ENCODE measurements around the gene CUL4B.
"Not testable (repeated sequence)": the region's sequence is repeated elsewhere in the genome, so short reads cannot be mapped to it uniquely, and the experiment has no call there.

CUL4B gene

DNA sequence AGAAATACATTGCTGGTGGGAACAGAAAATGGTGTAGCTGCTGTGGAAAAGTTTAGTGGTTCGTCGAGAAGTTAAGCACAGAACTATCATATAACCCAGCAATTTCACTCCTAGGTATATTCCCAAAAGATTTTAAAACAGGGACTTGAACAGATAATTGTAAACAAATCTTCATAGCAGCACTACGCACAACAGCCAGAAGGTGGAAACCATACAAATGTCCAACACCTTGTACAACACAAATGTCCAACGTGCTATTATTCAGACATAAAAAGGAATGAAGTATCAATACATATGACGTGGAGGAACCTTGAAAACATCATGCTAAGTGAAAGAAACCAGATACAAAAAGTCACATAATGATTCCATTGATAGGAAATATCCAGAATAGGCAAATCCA, 37.9 kb downstream of the CUL4B start:
- no peak for DNase-seq (ENCODE audit: low read depth)

DNA sequence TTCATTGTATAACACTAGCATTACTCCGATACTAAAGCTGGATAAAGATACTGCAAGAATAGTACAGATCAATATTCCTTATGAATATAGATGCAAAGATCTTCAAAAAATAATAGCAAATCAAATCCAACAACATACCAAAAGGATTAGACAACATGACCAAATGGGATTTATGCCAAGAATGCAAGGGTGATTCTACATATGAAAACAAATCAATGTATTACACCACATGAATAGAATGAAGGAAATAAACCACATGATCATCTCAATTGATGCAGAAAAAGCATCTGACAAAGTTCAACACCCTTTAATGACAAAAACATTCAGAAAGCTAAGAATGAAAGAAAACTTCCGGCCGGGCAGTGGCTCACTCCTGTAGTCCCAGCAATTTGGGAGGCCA, 42.8 kb downstream of the CUL4B start:
- DNase-seq (ENCODE audit: low read depth) = peak; percentile 65

DNA sequence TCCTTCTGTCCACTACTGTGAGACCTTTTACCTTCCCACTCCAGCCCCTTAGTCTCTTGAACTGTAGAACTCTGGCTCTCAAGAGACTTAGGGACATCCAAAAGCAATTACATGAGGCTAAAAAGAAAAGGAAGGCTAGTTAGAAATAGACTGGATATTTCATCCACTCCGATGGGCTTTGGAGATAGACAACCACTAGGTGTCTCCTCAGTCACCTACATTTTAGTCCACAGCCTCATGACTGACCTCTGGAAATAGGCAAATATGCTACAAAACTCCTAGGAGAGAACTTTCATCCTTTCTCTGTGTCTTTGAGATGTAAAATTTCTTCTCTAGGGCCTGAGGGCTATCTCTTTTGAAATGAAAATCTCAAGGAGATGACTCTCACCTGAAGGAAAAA, 46.5 kb downstream of the CUL4B start:
- DNase-seq (ENCODE audit: low read depth) = peak; percentile 11

DNA sequence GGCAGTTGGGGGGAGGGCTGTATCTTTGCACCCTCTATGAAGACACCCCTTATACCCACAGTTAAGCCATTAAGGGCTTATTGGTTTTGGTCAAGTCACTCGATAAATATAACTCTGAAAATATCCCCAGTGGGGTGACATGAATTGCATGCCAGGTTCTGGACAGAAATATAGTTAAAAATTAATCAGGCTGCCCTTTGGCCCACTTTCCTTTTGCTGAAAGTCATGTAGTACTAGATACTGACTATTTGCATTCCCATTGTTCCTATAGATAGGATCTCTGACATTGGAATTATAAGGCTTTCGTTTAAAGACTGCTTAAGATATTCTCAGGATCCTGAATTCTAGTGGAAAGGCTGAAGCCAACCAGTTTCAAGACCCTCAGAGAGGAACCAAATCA, 48.1 kb downstream of the CUL4B start:
- no peak for DNase-seq (ENCODE audit: low read depth)

DNA sequence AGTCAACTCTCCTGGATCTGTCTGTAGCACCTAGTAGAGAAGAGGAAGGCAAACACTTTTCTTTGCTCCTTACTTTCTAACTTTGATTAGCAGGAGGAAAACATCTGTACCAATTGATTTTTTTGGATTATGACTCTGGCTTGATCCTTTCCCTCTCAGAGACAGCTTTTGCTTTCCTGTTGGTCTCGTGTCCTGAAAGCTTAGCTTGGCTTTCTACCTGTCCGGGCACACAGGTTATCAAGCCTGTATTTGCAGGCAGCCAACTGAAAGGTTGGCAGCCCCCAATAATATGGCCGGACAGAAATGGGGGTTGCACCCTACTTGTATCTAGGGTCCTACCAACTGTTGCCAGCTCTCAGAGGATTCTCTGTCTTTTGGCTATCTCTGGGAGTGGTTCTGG, 48.5 kb downstream of the CUL4B start:
- DNase-seq (ENCODE audit: low read depth) = no peak

DNA sequence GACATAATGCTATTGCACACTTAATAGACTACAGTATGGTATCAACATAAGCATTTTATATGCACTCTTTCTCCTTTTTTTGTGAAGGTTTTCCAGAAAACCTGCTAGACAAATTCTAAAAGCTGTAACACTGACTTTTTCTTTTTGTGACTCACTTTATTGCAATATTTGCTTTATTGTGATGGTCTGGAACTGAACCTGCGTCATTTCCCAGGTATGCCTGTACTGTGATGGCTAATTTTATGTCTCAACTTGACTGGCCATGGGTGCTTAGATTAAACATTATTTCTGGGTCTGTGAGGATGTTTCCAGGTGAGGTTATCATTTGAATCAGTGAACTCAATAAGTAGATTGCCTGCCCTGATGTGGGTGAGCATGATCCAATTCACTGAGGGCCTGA, 56.2 kb downstream of the CUL4B start:
- DNase-seq (ENCODE audit: low read depth) = no peak

DNA sequence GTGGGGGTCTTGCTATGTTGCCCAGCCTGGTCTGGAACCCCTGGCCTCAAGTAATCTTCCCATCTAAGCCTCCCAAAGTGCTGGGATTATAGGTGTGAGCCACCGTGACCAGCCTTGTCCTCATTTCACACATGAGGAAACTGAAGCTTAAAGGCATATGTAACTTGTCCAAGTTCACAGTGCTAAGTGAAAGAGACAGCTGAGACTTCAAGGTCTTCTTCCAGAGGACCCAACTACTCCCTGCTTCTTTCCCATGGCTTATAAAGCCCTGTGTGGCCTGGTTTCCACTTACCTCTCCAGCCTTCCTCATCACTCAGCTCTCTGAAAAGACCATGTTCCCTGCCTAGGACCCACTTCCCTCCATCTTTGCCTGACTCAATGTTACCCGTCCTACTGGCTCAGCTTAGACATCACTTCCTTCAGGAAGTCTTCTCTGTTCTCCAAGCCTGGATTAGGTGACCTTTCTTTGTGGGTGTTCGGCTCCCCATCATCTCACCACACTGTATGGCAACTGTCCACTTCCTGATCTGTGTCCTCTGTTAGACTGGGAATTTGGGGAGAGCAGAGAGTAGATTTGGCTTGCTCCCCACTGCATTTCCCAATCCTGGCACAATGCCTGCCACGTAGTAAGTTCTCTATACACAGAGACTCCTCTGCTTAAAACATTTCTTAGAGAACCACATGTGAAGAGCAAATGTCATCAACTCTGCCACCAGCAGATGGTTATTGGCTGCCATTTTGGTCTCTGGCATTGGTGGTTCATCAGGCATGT, 61.3 kb downstream of the CUL4B start:
- peak; percentile 34 for DNase-seq (ENCODE audit: low read depth)

DNA sequence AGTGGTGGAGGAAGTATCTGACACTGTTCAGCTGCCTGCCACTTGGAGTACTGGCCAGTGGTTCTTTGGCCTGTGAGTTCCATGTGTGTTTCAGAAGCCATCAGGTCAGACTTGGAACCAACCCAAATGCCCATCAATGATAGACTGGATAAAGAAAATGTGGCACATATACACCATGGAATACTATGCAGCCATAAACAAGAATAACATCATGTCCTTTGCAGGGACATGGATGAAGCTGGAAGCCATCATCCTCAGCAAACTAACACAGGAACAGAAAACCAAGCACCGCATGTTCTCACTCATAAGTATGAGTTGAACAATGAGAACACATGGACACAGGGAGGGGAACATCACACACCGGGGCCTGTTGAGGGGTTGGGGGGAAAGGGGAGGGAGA, 70.6 kb downstream of the CUL4B start:
- DNase-seq (ENCODE audit: low read depth) = not testable (repeated sequence)

DNA sequence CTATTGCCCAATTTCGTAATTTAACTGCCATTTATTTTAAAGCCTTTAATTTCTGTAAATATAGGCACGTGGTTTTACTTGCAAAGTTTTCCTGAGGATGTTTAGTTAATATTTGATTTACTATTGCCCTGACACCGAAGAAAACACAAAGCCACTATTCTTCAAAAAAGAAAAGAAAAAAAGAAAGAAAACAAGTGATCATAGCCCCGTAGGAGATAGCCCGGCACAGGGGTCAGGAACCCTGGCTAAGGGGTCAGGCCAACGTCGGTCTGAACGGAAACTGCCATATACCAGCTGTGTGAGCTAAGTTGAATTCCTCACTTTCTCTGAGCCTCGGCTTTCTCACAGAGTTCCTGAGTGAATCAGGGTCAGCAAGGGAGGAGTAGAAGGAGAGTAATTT, 74.0 kb downstream of the CUL4B start:
- no peak for DNase-seq (ENCODE audit: low read depth)

DNA sequence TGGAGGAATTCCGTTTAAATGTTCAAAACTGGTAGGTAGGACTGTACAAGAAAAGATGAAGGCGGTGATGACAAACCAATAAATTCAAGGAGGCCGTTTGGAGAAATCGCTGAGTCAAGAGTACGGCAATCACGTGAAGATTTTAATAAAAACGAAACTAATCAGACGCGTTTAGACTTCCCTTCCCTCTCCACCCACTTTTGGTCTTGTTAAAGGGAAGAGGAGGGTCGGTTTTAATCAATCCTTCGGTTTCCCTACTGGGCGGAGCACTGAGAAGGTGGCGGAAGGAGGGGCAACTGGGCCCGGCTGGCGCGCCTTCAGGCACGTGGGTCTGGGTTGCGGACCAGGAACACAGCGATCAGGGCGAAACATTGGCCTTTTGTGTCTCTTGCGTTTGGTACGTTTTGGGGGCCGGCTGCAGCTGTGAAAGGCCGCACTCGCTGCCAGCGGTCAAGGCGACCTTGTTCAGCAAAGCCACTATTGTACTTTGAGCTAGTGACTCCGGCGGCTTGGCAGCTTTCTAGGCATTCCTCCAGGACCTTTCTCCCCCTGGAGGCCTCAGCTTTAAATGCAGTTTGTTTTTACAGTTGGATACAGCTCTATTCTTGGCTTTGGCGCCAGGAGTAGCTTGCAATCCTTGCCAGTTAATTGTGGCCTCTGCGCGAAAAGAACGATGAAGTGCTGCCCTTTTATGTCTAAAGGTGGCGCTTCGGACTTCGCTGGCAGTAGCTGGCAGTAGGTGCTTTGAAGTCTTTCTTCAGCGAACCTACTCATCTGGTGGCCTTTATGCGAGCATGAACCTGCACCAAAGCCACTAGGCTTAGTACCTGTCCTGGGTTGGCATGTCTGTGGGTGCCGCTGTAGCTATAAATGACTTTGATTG, 74.9 kb downstream of the CUL4B start:
- peak; percentile 87 for DNase-seq (ENCODE audit: low read depth)

DNA sequence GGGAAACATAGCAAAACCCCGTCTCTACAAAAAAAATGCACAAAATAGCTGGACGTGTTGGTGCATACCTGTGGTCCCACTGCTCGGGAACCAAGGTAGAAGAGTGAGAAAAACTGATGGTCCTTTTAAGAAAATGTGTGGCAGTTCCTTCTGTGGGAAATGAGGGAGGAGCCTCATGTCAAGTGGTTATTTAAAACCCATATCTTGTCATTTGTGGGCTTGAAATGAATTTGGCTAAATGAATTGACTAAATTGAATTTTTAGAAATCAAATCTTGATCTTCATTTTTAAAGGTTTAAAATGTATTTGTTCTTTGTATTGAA, 75.5 kb downstream of the CUL4B start:
- DNase-seq (ENCODE audit: low read depth) = no peak

DNA sequence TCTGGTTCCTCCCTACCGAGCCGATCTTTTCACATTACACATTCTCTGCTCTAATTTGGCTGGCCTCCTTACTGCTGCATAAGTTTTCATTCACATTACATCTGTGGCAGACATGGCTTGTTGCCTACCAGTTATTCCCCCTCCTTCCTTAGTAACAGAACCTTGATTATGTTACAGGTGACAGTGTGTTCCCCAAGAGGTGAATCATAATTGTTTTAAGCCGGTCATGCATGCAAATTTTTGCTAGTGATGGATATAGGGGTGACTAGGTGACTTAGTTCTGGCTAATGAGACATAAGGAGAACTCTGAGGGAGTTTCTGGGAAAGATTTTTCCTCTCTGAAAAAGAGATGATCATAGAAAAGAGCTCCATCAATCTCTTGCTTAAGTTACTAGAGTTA, 83.3 kb downstream of the CUL4B start:
- DNase-seq (ENCODE audit: low read depth) = no peak

DNA sequence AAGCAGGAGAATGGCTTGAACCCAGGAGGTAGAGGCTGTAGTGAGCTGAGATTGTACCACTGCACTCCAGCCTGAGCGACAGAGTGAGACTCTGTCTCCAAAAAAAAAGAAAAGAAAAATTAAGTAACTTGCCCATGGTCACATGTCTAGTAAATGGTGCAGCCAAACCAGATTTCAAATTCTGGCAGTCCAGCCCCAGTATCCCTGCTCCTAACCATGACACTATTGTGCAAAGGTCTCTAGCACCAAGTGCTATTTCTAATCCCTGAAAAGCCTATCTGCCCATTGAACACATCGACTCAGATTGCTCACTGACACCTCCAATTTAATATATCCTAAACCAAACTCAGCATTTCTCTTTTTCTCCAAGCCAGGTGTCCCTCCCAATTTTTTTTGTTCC, 84.0 kb downstream of the CUL4B start:
- no peak for DNase-seq (ENCODE audit: low read depth)

DNA sequence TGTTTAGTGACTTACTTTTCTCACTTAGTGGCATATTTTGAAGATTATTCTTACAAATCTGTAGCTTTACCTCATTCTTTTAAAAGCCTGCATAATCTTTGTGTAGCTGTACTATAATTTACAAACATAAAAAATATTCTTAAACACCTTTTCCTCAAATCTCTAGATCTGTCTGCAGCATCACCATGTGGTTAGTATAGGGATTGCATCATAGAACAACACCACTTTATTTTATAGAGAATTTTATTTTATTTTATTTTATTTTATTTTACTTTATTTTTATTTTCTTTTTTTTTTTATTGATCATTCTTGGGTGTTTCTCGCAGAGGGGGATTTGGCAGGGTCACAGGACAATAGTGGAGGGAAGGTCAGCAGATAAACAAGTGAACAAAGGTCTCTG, 85.3 kb downstream of the CUL4B start:
- DNase-seq (ENCODE audit: low read depth) = not testable (repeated sequence)
